Activated effector memory CD4-positive, alpha-beta T cell treated with anti-CD3 and anti-CD28 coated beads, Interleukin-2, amount 50 U/mL, for 16 hours (primary cell): ENCODE results near the gene SRGAP3.
A peak's percentile ranks its signal among the peaks of the same experiment; 100 is the strongest.

Source experiments
- DNase-seq: peaks from one replicate; pipeline ENCODE4 v3.0.0-alpha.2; 2020

SRGAP3 gene

DNA sequence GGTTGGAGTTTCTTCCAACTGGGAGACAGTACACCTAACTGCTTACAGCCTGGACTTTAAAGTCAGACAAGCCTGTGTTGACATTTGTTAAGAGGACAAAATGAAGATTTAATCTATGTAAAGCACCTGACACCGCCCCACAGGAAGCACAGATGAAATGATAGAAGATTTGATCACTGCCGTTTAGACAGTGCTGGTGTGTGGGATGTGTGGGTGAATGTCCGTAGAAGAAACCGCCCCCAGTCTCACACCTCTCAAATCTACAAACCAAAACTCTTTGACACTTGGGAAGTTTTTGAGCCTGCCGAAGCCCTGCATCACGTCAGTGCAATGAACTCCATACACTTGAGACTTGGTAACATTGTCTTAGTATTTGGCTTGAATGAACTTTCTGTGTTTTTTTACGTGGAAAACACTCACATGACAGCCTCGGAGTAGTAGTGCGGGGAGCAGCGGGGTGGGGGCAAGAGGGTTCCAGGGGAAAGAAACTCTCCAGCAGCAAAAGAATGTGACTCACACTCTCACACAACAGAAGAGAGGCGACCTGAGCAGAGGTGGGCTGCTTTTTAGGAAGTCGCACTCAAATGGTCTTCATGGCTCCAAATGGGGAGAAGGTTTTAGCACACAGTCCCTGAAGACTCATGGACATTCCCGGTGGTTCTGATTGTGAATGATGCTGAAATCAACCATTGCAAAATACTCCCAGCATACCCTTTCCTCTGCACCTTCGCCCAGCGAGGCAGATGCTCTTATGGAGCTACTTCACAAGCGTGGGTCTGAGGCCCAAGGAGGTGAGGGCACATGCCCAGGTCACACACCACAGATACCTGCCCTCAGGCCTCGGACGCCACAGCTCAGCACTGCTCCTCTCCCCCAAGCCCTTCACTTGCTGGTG is 79.2 kb downstream of the SRGAP3 start:
- DNase-seq = peak; percentile 73

DNA sequence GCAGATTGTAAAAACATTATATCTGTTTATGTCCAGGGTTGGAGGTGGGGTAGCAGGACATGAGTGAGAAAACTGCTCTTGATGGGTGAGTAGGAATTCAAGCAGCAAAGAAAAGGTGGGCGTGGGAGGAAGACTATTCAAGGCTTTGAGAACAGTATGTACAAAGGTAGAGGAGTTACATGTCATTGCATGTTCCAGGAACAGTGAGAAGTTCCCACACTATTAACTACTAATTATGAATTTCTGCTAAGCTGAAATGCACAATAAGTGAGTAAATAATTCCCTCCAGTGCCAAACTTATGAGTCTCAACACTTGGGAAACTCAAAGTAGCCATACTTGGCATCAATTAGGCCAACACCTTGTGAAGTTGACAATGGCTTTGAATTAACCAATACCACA is 80.1 kb downstream of the SRGAP3 start:
- no peak for DNase-seq

- DNase-seq = peak; percentile 82
Observed at GRCh38 chr3:9168241-9168741, 81.2 kb downstream of the SRGAP3 start.

- no peak for DNase-seq
Observed at GRCh38 chr3:9167222-9167621, 82.2 kb downstream of the SRGAP3 start.

GRCh38 chr3:9165421-9165820 is 84.0 kb downstream of the SRGAP3 start:
- DNase-seq = peak; percentile 43

- DNase-seq = peak; percentile 52
Observed at GRCh38 chr3:9163289-9163688, 86.2 kb downstream of the SRGAP3 start.

- DNase-seq = peak; percentile 22
Observed at GRCh38 chr3:9161811-9162210, 87.6 kb downstream of the SRGAP3 start.

GRCh38 chr3:9161298-9161697 is 88.1 kb downstream of the SRGAP3 start:
- peak; percentile 22 for DNase-seq

DNA sequence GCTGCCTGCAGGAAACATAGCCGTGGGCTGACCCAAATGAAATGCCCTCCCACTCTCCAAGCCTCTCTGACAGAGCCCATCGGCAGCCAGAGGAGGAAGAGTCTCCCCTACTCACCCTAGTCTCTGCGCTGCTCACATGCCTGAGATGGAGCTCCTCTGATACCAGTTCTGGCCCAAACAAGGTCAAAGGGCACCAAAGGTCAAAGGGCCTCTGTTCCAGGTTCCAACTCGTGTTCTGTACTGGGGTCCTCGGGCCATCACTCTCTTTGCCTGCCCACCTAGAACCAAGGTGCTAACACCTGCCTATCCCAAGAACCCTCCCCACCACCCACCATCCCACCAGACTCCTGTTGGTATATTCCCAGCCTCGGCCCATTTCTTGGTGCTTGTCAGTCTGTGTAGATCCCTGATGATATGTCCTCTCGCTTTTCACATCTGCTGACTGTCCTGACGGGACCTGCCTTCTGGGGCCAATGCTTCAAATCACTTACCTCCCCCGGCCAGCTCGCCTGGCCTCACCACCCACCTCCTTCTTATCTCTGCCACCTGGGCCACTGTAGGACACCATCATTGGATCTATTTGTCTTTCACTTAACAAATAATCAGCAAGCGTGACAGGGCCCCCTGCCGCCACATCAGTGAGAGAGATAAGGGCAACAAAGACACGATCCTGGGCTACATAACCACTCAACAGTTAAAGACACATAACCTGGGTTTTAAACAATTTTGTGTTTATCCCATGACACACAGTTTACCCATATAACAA is 90.4 kb downstream of the SRGAP3 start:
- peak; percentile 21 for DNase-seq

DNA sequence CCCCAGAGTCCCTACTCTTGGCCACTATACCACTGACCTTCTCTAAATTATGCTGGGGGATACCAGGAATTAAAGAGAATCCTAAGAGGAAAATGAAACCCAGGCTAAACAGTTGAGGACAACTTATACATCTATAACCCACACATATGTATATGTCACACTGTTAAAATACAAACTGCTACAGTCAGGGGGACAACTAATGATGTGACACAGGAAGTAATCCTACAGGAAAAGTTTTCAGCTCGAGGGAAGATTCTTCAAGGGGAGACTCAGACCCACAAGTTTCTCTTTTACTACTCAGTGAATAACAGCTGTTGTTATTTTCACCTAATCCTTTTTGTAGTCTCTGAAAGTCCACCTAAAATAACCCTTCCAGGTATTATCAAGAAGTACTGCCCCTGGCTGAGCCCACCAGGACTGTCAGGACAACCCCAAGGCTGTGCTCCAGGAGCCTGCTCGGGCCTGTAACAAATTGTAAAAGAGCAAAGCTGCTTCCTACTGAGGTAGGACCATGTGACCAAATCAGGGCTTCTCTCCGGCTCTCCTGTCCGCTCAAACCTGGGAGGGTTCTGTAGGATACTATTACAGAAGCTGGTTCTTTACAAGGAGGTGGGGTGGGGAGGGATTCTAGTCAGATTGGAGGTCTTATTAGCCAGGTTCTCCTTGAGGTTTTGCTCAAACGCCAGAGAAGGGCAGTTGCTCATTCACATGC is 91.6 kb downstream of the SRGAP3 start:
- peak; percentile 44 for DNase-seq

DNA sequence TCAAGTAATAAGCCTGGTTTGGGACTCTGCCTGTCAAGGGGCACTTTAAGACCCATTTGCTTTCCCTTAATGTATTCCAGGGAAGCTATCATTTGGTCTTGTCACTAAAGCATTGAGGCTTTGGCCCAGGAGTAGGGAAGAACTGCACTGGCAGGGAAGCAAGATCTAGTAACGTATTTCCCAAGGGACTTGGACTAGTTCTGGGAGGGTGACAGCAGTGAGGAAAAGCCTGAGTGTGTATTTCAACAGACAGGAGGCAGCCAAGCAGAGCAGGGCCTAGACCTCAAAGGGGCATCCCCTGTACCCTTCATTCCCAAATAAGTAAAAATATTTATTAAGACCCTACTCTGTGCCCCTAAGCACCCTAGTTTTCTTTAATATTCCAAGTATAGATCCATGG is 92.8 kb downstream of the SRGAP3 start:
- DNase-seq = no peak

DNA sequence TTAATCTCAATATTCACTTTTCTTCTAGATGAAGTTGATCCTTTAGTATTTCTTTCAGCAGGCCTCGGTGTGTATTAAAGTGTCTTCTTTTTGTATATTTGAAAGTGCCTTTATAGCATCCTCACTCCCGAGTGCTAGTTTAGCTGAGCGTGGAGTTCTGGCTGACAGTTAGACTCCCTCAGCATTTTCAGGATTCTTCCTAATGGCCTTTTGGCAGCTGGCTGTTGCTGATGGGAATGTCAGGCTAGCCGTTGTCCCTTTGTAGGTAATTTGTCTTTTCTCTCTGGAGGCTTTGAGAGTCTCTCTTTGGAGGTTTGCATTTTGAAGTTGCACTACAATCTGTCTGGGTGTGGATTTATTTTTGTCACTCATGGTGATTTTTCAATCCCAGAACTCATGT is 94.4 kb downstream of the SRGAP3 start:
- no peak for DNase-seq

GRCh38 chr3:9153904-9154619 is 95.4 kb downstream of the SRGAP3 start:
- DNase-seq = peak; percentile 21

DNA sequence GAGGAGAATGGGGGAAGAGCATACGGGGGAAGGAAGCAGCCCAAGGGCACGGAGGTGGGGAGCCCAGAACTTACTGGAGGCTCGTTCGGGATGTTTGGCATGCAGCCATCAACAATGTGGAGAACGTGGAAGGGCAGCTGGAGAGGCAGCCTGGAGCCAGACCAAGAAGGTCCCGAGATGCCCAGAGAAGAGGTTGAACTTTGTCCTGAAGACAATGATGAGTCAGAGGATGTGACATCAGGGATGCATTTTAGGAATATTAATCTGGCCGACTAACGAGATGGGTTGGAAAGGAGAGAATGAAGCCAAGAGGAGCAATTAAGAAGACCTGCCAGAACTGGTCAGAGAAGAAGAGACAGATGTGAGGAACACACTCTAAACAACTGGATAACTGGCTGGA is 98.2 kb downstream of the SRGAP3 start:
- DNase-seq = no peak

DNA sequence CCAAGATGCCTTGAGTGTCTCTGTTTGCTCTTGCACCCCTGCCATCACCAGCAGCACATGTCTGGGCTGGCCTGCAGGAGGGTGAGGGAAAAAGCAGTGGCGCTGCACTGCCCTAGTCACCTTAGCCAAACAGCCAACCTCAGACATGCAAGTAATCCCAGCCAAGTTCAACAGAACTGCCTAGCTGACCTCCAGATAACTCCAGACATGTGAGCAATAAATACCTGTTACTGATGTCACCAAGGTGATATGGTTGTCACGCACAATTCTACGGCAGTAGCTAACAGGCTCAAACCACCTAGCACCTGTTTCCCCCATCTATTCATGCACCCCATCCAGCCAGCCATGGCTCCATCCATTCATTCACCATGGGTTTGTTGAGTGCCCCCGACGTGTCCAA is 99.9 kb downstream of the SRGAP3 start:
- DNase-seq = no peak

DNA sequence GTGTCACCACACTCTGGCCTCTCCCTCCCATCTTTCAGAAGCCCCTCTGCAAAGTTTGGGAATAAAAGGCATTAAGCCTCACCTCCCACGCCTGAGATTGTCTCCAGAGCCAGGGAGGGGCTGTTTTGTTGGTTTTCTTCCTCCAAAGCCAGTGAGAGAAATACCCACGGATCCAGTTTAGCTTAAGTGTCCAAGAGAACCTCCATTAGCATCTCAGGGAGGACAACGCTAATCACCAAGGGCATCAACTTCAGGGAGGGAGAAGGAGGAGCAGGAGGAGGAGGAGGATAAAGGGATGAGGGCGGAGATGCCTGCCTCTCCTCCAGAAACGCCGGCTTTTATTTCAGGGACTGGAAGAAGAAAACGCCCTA is 101.6 kb downstream of the SRGAP3 start:
- no peak for DNase-seq

GRCh38 chr3:9147215-9147895 is 102.1 kb downstream of the SRGAP3 start:
- DNase-seq = no peak

GRCh38 chr3:9146367-9147071 is 102.9 kb downstream of the SRGAP3 start:
- DNase-seq = no peak

GRCh38 chr3:9143184-9143583 is 106.3 kb downstream of the SRGAP3 start:
- no peak for DNase-seq

GRCh38 chr3:9142362-9142761 is 107.1 kb downstream of the SRGAP3 start:
- peak; percentile 17 for DNase-seq

DNA sequence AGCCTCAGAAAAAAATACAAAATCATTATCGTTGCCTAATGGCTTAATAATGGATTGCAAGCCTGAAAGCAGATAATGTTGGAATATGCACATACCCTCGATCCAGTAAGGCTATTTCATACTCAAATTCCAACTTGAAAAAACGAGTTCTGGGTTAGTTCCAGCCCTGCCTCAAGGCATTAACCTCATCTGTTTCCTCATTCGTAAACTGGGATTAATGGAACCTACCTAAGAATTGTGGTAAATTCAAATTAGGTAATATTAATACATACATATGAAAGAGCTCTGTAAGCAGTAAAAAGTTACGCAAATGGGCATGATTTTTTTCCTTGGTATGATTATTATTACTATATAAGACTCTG is 107.5 kb downstream of the SRGAP3 start:
- DNase-seq = no peak
